Colonic mucosa (tissue), 4 donors: Measurements from ENCODE around the gene NEAT1. TPM values are rescaled to one million over a fixed set of nuclear protein-coding genes. Genes with fewer than 3 reads are reported as not detected.

Source experiments
- DNase-seq: peaks from one replicate; pipeline ENCODE4 v3.0.0-alpha.2; 2020
- H3K27ac ChIP-seq: fragments of 200-600 bp; one replicate; pipeline ENCODE4 v1.8.0; 2021
- H3K27me3 ChIP-seq: fragments of 200-600 bp; one replicate; pipeline ENCODE4 v1.8.0; 2021
- H3K36me3 ChIP-seq: fragments of 200-600 bp; one replicate; pipeline ENCODE4 v1.8.0; 2021
- H3K4me1 ChIP-seq: fragments of 200-600 bp; one replicate; pipeline ENCODE4 v1.8.0; 2021; ENCODE audit warnings: mild to moderate bottlenecking
- H3K4me3 ChIP-seq: fragments of 200-600 bp; one replicate; pipeline ENCODE4 v1.8.0; 2021
- H3K9ac ChIP-seq, 2 donors: one replicate each; pipeline ENCODE4 v1.7.0; 2013; ENCODE audit warnings: control low read depth in 2 of 2, low read depth in 2 of 2, low read length in 2 of 2
- H3K9me3 ChIP-seq: fragments of 200-600 bp; one replicate; pipeline ENCODE4 v1.8.0; 2021
- intact Hi-C: fragments of 100-400 bp; cut with DNase I; formaldehyde crosslinking; loops from one replicate; pipeline ENCODE4 v1.14.1; 2022
- total RNA-seq, 2 donors: library from RNA; stranded (reverse); fragmentation: NEBNext Ultra II Directional in 1 of 2; extraction: Animal tissue kit (Norgen Biotek cat#: 25700) in 1 of 2; gene quantifications; one replicate each; pipeline ENCODE4 v1.2.1, GENCODE V29; 2021
- TF ChIP-seq, protein P1 (sequence below): fragments of 200-600 bp; IDR thresholded peaks from one replicate; pipeline ENCODE4 v1.8.0; 2022; ENCODE audit warnings: antibody characterized with exemption, mild to moderate bottlenecking
- donor health status: healthy.
- donor health status: DM: no; HTN: no; CAD: no.
- donor health status: DM: no; HTN: no; CAD: no.

NEAT1 gene
- total RNA-seq, 2 donors from 2014 or later, result 269 to 502 TPM

DNA sequence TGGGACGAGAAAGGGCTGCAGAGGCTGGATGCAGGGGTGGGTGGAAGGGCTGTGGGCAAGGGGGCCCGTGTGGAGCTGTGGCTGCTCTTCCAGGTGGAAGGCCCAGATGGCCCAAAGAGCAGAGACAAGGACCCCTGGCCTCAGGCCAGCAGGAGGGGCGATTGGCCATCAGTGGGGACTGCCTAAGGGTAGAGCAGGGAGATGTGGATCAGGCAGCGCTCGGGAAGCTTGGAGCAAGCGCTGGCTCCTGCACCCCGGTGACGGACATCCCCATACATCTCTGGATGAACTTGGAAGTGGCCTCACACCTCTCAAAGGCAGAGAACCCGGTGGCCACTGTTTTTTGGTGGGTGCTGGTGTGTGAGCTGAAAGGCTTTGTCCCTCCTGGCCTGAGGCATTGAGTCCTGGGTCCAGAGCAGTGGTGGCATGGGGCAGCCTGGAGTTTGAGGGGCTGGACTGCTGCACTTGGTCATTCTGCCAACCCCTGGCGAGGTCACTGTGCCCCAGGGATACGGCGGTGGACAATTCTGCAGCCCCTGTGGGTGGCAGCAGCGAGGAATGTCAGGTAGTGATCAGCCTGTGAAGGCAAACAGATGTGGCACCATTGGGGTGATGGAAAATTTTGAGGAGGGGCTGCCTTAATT lies 30.3 kb upstream of the NEAT1 start:
- peaks cover 12% of the 10 kb centered on the region for H3K4me1 ChIP-seq
- H3K27me3 ChIP-seq, result no peaks in the 10 kb centered on the region
- peaks cover 6% of the 10 kb centered on the region for H3K36me3 ChIP-seq
- H3K9me3 ChIP-seq, result no peaks in the 10 kb centered on the region
- H3K27ac ChIP-seq, result no peak overlapping the region
- no peak for DNase-seq
- TF ChIP-seq, protein P1, sequence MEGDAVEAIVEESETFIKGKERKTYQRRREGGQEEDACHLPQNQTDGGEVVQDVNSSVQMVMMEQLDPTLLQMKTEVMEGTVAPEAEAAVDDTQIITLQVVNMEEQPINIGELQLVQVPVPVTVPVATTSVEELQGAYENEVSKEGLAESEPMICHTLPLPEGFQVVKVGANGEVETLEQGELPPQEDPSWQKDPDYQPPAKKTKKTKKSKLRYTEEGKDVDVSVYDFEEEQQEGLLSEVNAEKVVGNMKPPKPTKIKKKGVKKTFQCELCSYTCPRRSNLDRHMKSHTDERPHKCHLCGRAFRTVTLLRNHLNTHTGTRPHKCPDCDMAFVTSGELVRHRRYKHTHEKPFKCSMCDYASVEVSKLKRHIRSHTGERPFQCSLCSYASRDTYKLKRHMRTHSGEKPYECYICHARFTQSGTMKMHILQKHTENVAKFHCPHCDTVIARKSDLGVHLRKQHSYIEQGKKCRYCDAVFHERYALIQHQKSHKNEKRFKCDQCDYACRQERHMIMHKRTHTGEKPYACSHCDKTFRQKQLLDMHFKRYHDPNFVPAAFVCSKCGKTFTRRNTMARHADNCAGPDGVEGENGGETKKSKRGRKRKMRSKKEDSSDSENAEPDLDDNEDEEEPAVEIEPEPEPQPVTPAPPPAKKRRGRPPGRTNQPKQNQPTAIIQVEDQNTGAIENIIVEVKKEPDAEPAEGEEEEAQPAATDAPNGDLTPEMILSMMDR, result no peak
- no peak overlapping the region for H3K9ac ChIP-seq
- intact Hi-C loops, result no loop called here
- H3K4me3 ChIP-seq, result no peak overlapping the region

DNA sequence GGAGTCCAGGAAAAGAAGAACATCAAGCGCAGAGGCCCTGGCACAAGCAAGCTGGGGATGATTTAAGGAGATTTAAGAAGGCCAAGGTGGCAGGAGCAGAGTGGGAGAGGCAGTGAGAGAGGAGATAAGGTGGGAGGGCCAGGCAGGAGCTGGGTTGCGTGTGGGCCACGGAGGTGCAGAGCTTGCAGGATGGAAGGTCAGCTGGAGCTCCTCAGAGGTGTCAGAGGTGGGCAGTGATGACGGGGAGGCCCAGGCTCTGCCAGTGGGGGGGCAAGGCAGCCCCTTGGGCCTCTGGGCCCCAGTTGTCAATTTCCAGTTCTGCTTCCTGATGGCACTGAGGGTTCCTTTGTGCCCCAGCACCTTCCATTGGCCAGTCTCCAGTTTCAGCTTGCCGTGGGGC lies 29.7 kb upstream of the NEAT1 start:
- H3K27ac ChIP-seq, result no peak overlapping the region
- no peak overlapping the region for H3K4me3 ChIP-seq
- intact Hi-C loops, result no loop called here
- no peaks in the 10 kb centered on the region for H3K9me3 ChIP-seq
- H3K9ac ChIP-seq, result no peak overlapping the region
- no peaks in the 10 kb centered on the region for H3K27me3 ChIP-seq
- peaks cover 6% of the 10 kb centered on the region for H3K36me3 ChIP-seq
- TF ChIP-seq, protein P1, result no peak
- no peak for DNase-seq
- H3K4me1 ChIP-seq, result peaks cover 12% of the 10 kb centered on the region

DNA sequence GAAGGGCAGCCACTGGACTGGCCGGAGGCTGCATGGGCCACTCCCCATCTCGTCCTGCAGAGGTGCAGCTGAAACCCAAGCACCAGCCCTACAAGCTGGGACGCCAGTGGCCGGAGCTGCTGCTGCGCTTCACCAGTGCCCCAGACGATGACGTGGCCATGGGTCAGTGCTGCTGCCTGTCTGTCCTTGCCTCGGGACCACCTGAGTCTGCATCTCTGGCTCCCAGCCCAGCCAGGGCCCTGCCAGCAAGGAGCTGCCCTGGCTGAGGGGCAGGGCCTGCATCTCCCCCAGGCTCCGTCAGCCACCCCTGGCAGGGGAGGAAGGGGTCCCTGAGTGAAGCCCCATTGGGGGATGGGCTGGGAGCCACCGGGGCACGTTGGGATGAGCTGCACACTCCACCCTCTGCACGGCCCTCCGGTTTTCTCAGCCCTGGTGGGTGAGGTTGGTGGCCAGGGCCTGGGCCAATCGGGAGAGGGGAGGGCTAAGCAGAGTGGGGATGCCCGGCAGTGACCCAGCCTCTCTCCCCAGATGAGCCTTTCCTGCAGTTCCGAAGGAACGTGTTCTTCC lies 29.0 kb upstream of the NEAT1 start:
- no peaks in the 10 kb centered on the region for H3K27me3 ChIP-seq
- no peak overlapping the region for H3K4me3 ChIP-seq
- TF ChIP-seq, protein P1, result no peak
- H3K9me3 ChIP-seq, result no peaks in the 10 kb centered on the region
- no peak for DNase-seq
- peaks cover 6% of the 10 kb centered on the region for H3K36me3 ChIP-seq
- H3K27ac ChIP-seq, result no peak overlapping the region
- peaks cover 9% of the 10 kb centered on the region for H3K4me1 ChIP-seq
- intact Hi-C loops, result no loop called here
- H3K9ac ChIP-seq, result no peak overlapping the region

DNA sequence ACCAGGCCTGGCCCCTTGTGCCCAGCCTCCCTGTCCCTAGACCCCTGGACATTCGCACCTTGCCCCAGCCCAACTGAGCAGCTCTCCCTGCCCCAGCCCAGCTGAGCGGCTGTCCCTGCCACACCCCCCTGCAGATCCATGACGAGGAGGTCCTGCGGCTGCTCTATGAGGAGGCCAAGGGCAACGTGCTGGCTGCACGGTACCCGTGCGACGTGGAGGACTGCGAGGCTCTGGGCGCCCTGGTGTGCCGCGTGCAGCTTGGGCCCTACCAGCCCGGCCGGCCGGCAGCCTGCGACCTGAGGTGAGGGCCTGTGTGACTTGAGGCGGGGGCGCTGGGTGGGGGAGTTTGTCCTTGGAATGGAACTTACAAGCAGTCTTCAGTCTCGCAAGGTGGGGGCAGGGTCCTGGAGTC lies 28.5 kb upstream of the NEAT1 start:
- Histone ChIP-seq H3K27ac (no peak overlapping the region), H3K4me1 (peaks cover 5% of the 10 kb centered on the region), H3K9me3 (no peaks in the 10 kb centered on the region), H3K4me3 (no peak overlapping the region), H3K36me3 (peaks cover 6% of the 10 kb centered on the region), H3K27me3 (no peaks in the 10 kb centered on the region), H3K9ac (no peak overlapping the region)
- intact Hi-C loops, result no loop called here
- no peak for DNase-seq
- TF ChIP-seq, protein P1, result no peak

DNA sequence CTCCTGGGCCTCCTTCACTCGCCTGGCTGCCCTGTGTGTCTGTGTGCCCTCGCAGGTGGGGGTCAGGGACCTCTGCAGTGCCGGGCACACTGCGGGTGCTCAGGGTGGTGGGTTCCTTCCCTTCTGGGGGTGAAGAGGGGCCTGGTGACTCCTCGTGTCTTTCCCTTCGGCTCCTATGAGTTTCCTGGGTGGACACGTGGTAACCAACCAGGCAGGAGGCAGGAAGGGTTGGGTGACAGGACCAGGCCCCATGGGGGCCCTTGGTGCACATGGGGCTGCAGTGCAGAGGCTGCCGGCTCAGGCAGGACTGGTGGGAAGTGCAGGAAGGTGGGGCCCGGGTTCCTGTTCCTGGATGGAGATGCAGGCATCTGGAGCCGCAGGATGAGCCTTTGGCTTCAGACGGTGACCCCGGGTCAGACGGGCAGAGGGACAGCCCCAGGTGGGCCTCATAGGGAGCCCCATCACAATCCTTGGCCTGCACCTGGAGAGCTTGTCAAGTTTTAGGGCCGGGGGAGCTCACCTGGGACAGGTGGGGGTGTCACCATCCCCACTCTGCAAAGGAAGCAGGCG lies 26.6 kb upstream of the NEAT1 start:
- no peak for DNase-seq
- intact Hi-C loops, result no loop called here

More for the DNA sequence above, 26.6 kb upstream of the NEAT1 start:
- H3K4me1 ChIP-seq, result no peaks in the 10 kb centered on the region
- no peak overlapping the region for H3K9ac ChIP-seq
- no peaks in the 10 kb centered on the region for H3K9me3 ChIP-seq
- H3K27me3 ChIP-seq, result no peaks in the 10 kb centered on the region
- TF ChIP-seq, protein P1, result no peak
- no peak overlapping the region for H3K4me3 ChIP-seq
- H3K27ac ChIP-seq, result no peak overlapping the region
- H3K36me3 ChIP-seq, result peaks cover 6% of the 10 kb centered on the region
